Pancreas (tissue), 10 donors: ENCODE data around the gene EVX1. TPM values are rescaled to one million over a fixed set of nuclear protein-coding genes. Genes with fewer than 3 reads are reported as not detected.

Experiments
- ATAC-seq, 4 donors: fragments of 200-7000 bp; cut with Tn5 transposase; one replicate each; pipeline versions ENCODE4 v1.8.0 to v1.9.1; 2020; ENCODE audit warnings: mild to moderate bottlenecking in 4 of 4, moderate library complexity in 4 of 4
- DNase-seq, 6 donors: peaks; one replicate each; pipeline ENCODE4 v3.0.0-alpha.2; 2020
- FAIRE-seq: peaks from 2 replicates; lab custom pipeline; 2012; peaks lifted over from hg19 to GRCh38; lab: Jason Lieb, UNC
- H3K27ac ChIP-seq, 4 donors: fragments of 200-600 bp; sonication (generic); 1 replicate in 3 of 4; 2 replicates in 1 of 4; pipeline versions ENCODE4 v1.5.0 to v1.8.0; 2020
- H3K27me3 ChIP-seq, 4 donors: fragments of 200-600 bp; one replicate each; pipeline ENCODE4 v1.8.0; 2021
- H3K36me3 ChIP-seq, 3 donors: fragments of 200-600 bp; sonication (generic) in 1 of 3; one replicate each; pipeline versions ENCODE4 v1.5.0 to v1.8.0; 2020 to 2021
- H3K4me1 ChIP-seq, 3 donors: fragments of 200-600 bp; one replicate each; pipeline ENCODE4 v1.8.0; 2021
- H3K4me3 ChIP-seq, 4 donors: fragments of 200-600 bp; sonication (generic) in 2 of 4; one replicate each; pipeline versions ENCODE4 v1.5.0 to v1.8.0; 2020 to 2021
- H3K9me3 ChIP-seq, 4 donors: fragments of 200-600 bp; one replicate each; pipeline ENCODE4 v1.8.0; 2021
- CTCF ChIP-seq, 4 donors: fragments of 200-600 bp; sonication (generic) in 3 of 4; IDR thresholded peaks; one replicate each; pipeline versions ENCODE4 v1.5.0 to v1.8.0; 2021; ENCODE audit warnings: antibody characterized with exemption in 4 of 4
- WGBS, 2 donors: extraction: QIAGEN DNeasy Blood & Tissue Kit; methylation state at CpG; one replicate each; pipeline ENCODE4 v1.1.7; 2013; 5-methylcytosine and 5-hydroxymethylcytosine counted together
- intact Hi-C, 3 donors: fragments of 100-400 bp; cut with DNase I; formaldehyde crosslinking; loops; one replicate each; pipeline versions ENCODE4 v1.11.1 to v1.14.2; 2022
- polyA plus RNA-seq, 2 donors: library from polyadenylated mRNA; stranded (reverse); fragments of 200-250 nt; gene quantifications; one replicate each; pipeline ENCODE4 v1.2.3, GENCODE V29; 2013
- total RNA-seq, 6 donors: library from RNA; stranded (reverse); fragmentation: NEBNext Ultra II Directional in 4 of 6; extraction: Animal tissue kit (Norgen Biotek cat#: 25700) in 4 of 6; gene quantifications; one replicate each; pipeline versions ENCODE4 v1.2.1 to v1.2.4, GENCODE V29; 2021 to 2023
- donor health status: healthy with polysubstance abuse.
- donor health status: DM: no; HTN: no; CAD: no; lungs with moderate emphysema.
- donor health status: DM: no; HTN: no; CAD: no.
- donor health status: control.
- donor health status: control.
- donor health status: Bipolar disorder and iron deficiency.
- donor health status: DM: yes; HTN: yes; CAD: no.
- donor health status: DM: no; HTN: no; CAD: no.
- donor health status: DM: no; HTN: no; CAD: no.
- donor health status: DM: yes; HTN: yes; CAD: no.

The EVX1 gene
- total and polyA plus RNA-seq, 8 donors, result 0.05 TPM; not detected in 7

- intact Hi-C loops, result loop anchor here in 2 of 3 donors (10.0 kb wide), 2 partner anchors 728 to 828 kb away; no protein-coding TSS in a partner anchor
- DNase-seq (peak in 5 of 6 donors; percentile 47 to 90 (median 71)), ATAC-seq (peak in 3 of 4 donors; percentile 48 to 63 (median 63)), FAIRE-seq (peak; percentile 29)
- Histone ChIP-seq H3K36me3 (no peaks in the 10 kb centered on the region), H3K4me1 (peaks cover 0 to 17% (median 6%) of the 10 kb centered on the region in 3 donors), H3K27ac (no peak overlapping the region), H3K27me3 (peaks cover 0 to 88% (median 41%) of the 10 kb centered on the region in 4 donors), H3K4me3 (no peak overlapping the region), H3K9me3 (no peaks in the 10 kb centered on the region)
- 3 to 4% methylated on average over 6 of the region's 6 CpGs for WGBS, 2 donors
- peak; percentile 15 to 69 (median 60) for TF ChIP-seq CTCF (IDR thresholded peaks at IDR 0.05)
Measured at GRCh38 chr7:27196287-27196767, 46.3 kb upstream of the EVX1 start.

- TF ChIP-seq CTCF (IDR thresholded peaks at IDR 0.05), result no peak
- DNase-seq (no peak), FAIRE-seq (peak; percentile 65), ATAC-seq (no peak)
- Histone ChIP-seq H3K9me3 (no peaks in the 10 kb centered on the region), H3K4me1 (peaks cover 0 to 17% (median 6%) of the 10 kb centered on the region in 3 donors), H3K36me3 (no peaks in the 10 kb centered on the region), H3K27ac (no peak overlapping the region), H3K27me3 (peaks cover 0 to 83% (median 38%) of the 10 kb centered on the region in 4 donors), H3K4me3 (no peak overlapping the region)
- intact Hi-C loops, result loop anchor here in 2 of 3 donors (10.0 kb wide), 2 partner anchors 727 to 827 kb away; no protein-coding TSS in a partner anchor
- WGBS, 2 donors, result 20 to 21% methylated on average over 18 of the region's 18 CpGs
Measured at GRCh38 chr7:27197137-27198042, 45.2 kb upstream of the EVX1 start.

GRCh38 chr7:27198138-27198841 lies 44.3 kb upstream of the EVX1 start:
- Histone ChIP-seq H3K27ac (no peak overlapping the region), H3K4me3 (no peak overlapping the region), H3K36me3 (no peaks in the 10 kb centered on the region), H3K27me3 (peaks cover 0 to 83% (median 36%) of the 10 kb centered on the region in 4 donors), H3K4me1 (peaks cover 0 to 10% (median 6%) of the 10 kb centered on the region in 3 donors), H3K9me3 (no peaks in the 10 kb centered on the region)
- ATAC-seq, result no peak
- no peak for FAIRE-seq
- intact Hi-C loops, result loop anchor here in 2 of 3 donors (10.0 kb wide), 2 partner anchors 727 to 827 kb away; no protein-coding TSS in a partner anchor
- DNase-seq, result peak in 1 of 6 donors; percentile 49
- WGBS, 2 donors, result 15% methylated on average over 29 of the region's 29 CpGs
- no peak for TF ChIP-seq CTCF (IDR thresholded peaks at IDR 0.05)

GRCh38 chr7:27198871-27199801 lies 43.5 kb upstream of the EVX1 start:
- Histone ChIP-seq H3K27me3 (peaks cover 0 to 83% (median 31%) of the 10 kb centered on the region in 4 donors), H3K4me3 (peak overlapping the region in 1 of 4 donors; percentile 22), H3K4me1 (peaks cover 0 to 8% (median 6%) of the 10 kb centered on the region in 3 donors), H3K36me3 (no peaks in the 10 kb centered on the region), H3K27ac (no peak overlapping the region), H3K9me3 (no peaks in the 10 kb centered on the region)
- ATAC-seq, result peak in 1 of 4 donors; percentile 10
- TF ChIP-seq CTCF (IDR thresholded peaks at IDR 0.05), result no peak
- no peak for FAIRE-seq
- WGBS, 2 donors, result 5 to 6% methylated on average over 71 to 93 of the region's 93 CpGs
- intact Hi-C loops, result loop anchor here in 2 of 3 donors (10.0 kb wide), 2 partner anchors 726 to 826 kb away; no protein-coding TSS in a partner anchor
- peak in 1 of 6 donors; percentile 68 for DNase-seq
